H1 (cell line): ENCODE measurements around the gene ARHGAP6. TPM values are rescaled to one million over a fixed set of nuclear protein-coding genes. Genes with fewer than 3 reads are reported as not detected.

Experiments
- CTCF ChIA-PET: fragments of 300-600 bp; sonication (Branson Sonifier 250); formaldehyde crosslinking; loops from one replicate; lab custom pipeline; 2021; ENCODE audit not compliant: partially characterized antibody; lab: Charles Lee
- POLR2A ChIA-PET: fragments of 300-600 bp; sonication (Branson Sonifier 250); formaldehyde crosslinking; loops from one replicate; lab custom pipeline; 2021; ENCODE audit warnings: inconsistent platforms; ENCODE audit not compliant: partially characterized antibody; lab: Charles Lee
- DNase-seq, 2 experiments: peaks; one replicate each; pipeline versions ENCODE4 v3.0.0 to v3.0.0-alpha.2; 2010 to 2022; ENCODE audit warnings: low spot score in 2 of 2, low read depth in 1 of 2, mixed read lengths in 1 of 2
- FAIRE-seq: peaks from 2 replicates; lab custom pipeline; 2011; peaks lifted over from hg19 to GRCh38; lab: Jason Lieb, UNC
- H2AFZ ChIP-seq: 2 replicates; pipeline ENCODE4 v1.8.1; 2012; ENCODE audit warnings: low read length, inconsistent platforms
- H2AK5ac ChIP-seq: 2 replicates; pipeline ENCODE4 v1.6.1; 2013; ENCODE audit warnings: low read depth, low read length
- H2BK120ac ChIP-seq: replicated peaks from 2 replicates; pipeline ENCODE3; 2013; ENCODE audit warnings: low read depth, low read length, inconsistent platforms
- H2BK12ac ChIP-seq: 2 replicates; pipeline ENCODE4 v1.6.1; 2013; ENCODE audit warnings: low read depth, low read length
- H2BK15ac ChIP-seq: 2 replicates; pipeline ENCODE4 v1.6.1; 2013; ENCODE audit warnings: low read length
- H2BK20ac ChIP-seq: 2 replicates; pipeline ENCODE4 v1.6.1; 2013; ENCODE audit warnings: low read length
- H2BK5ac ChIP-seq: 2 replicates; pipeline ENCODE4 v1.6.1; 2013; ENCODE audit warnings: low read depth, low read length
- H3K14ac ChIP-seq: 2 replicates; pipeline ENCODE4 v1.6.1; 2013; ENCODE audit warnings: inconsistent platforms; ENCODE audit not compliant: insufficient read length
- H3K18ac ChIP-seq: 2 replicates; pipeline ENCODE4 v1.6.1; 2013; ENCODE audit warnings: low read length; ENCODE audit errors: extremely low read depth
- H3K23ac ChIP-seq: 2 replicates; pipeline ENCODE4 v1.6.1; 2013; ENCODE audit warnings: inconsistent platforms; ENCODE audit not compliant: insufficient read length
- H3K23me2 ChIP-seq: 2 replicates; pipeline ENCODE4 v1.6.1; 2013; ENCODE audit warnings: low read depth, low read length
- H3K27ac ChIP-seq: 2 replicates; pipeline ENCODE4 v1.6.1; 2011; ENCODE audit warnings: low read depth, low read length, inconsistent platforms
- H3K27me3 ChIP-seq, 4 experiments: replicated peaks in 1 of 4; 1 replicate in 1 of 4; 2 replicates in 3 of 4; pipeline versions ENCODE4 v1.6.1 to v1.8.1; 2011 to 2013; ENCODE audit warnings: low read length in 3 of 4, mild to moderate bottlenecking in 3 of 4, inconsistent platforms in 2 of 4, mixed read lengths in 2 of 4, moderate library complexity in 1 of 4; ENCODE audit not compliant: control insufficient read depth in 3 of 4, insufficient read depth in 3 of 4; ENCODE audit errors: extremely low read depth in 1 of 4
- H3K36me3 ChIP-seq, 4 experiments: 2 replicates each; pipeline versions ENCODE4 v1.6.1 to v1.8.1; 2011 to 2013; ENCODE audit warnings: mild to moderate bottlenecking in 4 of 4, low read length in 3 of 4, moderate library complexity in 2 of 4, control low read depth in 1 of 4, inconsistent platforms in 1 of 4; ENCODE audit not compliant: insufficient read depth in 4 of 4, control insufficient read depth in 2 of 4
- H3K4ac ChIP-seq: replicated peaks from 2 replicates; pipeline ENCODE3; 2013; ENCODE audit warnings: low read length, low read depth, mixed read lengths, inconsistent platforms; ENCODE audit not compliant: insufficient read length
- H3K4me1 ChIP-seq, 4 experiments: replicated peaks in 1 of 4; 1 replicate in 1 of 4; 2 replicates in 3 of 4; pipeline versions ENCODE4 v1.6.1 to v1.8.1; 2011 to 2013; ENCODE audit warnings: low read length in 3 of 4, inconsistent platforms in 2 of 4, mixed read lengths in 1 of 4; ENCODE audit not compliant: insufficient read depth in 4 of 4, control insufficient read depth in 3 of 4
- H3K4me2 ChIP-seq, 2 experiments: 2 replicates each; pipeline versions ENCODE4 v1.6.1 to v1.8.1; 2011 to 2013; ENCODE audit warnings: low read depth in 2 of 2, low read length in 2 of 2, control low read depth in 1 of 2, inconsistent platforms in 1 of 2, mild to moderate bottlenecking in 1 of 2; ENCODE audit not compliant: insufficient read depth in 1 of 2
- H3K4me3 ChIP-seq, 4 experiments: fragments of 200-600, 300-600 bp in 1 of 4; sonication (generic), shearing (Covaris generic), sonication (Bioruptor Twin) in 1 of 4; 2 replicates each; pipeline versions ENCODE4 v1.5.1 to v1.8.1; 2011 to 2016; ENCODE audit warnings: low read length in 4 of 4, low read depth in 3 of 4, control low read depth in 2 of 4, inconsistent platforms in 2 of 4, mild to moderate bottlenecking in 2 of 4, mixed read lengths in 1 of 4, moderate library complexity in 1 of 4; ENCODE audit not compliant: insufficient read depth in 2 of 4; ENCODE audit errors: extremely low read depth in 1 of 4
- H3K56ac ChIP-seq: replicated peaks from 2 replicates; pipeline ENCODE3; 2013; ENCODE audit warnings: low read depth, mild to moderate bottlenecking, mixed read lengths, low read length, inconsistent platforms; ENCODE audit not compliant: insufficient read length
- H3K79me1 ChIP-seq: 2 replicates; pipeline ENCODE4 v1.6.1; 2013; ENCODE audit warnings: low read depth, low read length, control low read depth
- H3K79me2 ChIP-seq, 2 experiments: 2 replicates each; pipeline versions ENCODE4 v1.6.1 to v1.8.1; 2012 to 2013; ENCODE audit warnings: low read length in 2 of 2, mild to moderate bottlenecking in 2 of 2, inconsistent platforms in 1 of 2; ENCODE audit not compliant: insufficient read depth in 2 of 2, control insufficient read depth in 1 of 2
- H3K9ac ChIP-seq, 4 experiments: replicated peaks in 1 of 4; 1 replicate in 1 of 4; 2 replicates in 3 of 4; pipeline versions ENCODE4 v1.6.1 to v1.8.1; 2011 to 2013; ENCODE audit warnings: low read depth in 3 of 4, low read length in 3 of 4, control low read depth in 2 of 4, mild to moderate bottlenecking in 2 of 4, moderate library complexity in 2 of 4, inconsistent platforms in 1 of 4; ENCODE audit errors: extremely low read depth in 1 of 4
- H3K9me3 ChIP-seq, 2 experiments: 2 replicates each; pipeline versions ENCODE4 v1.6.1 to v1.8.1; 2012 to 2013; ENCODE audit warnings: mild to moderate bottlenecking in 2 of 2, moderate library complexity in 2 of 2, control low read depth in 1 of 2, inconsistent platforms in 1 of 2, low read depth in 1 of 2, low read length in 1 of 2, mixed read lengths in 1 of 2; ENCODE audit not compliant: insufficient read depth in 2 of 2
- H4K20me1 ChIP-seq, 2 experiments: replicated peaks in 1 of 2; 2 replicates each; pipeline versions ENCODE3 to v1.8.1; 2011 to 2013; ENCODE audit warnings: inconsistent platforms in 2 of 2, low read length in 2 of 2, mild to moderate bottlenecking in 1 of 2; ENCODE audit not compliant: insufficient read depth in 2 of 2, control insufficient read depth in 1 of 2
- H4K5ac ChIP-seq: 2 replicates; pipeline ENCODE4 v1.6.1; 2013; ENCODE audit warnings: low read length, low read depth, mixed read lengths, inconsistent platforms; ENCODE audit not compliant: insufficient read length
- H4K8ac ChIP-seq: 2 replicates; pipeline ENCODE4 v1.8.0; 2013; ENCODE audit warnings: mild to moderate bottlenecking, moderate library complexity, low read length, inconsistent platforms; ENCODE audit not compliant: insufficient read depth; ENCODE audit errors: extremely low read depth
- H4K91ac ChIP-seq: replicated peaks from 2 replicates; pipeline ENCODE3; 2013; ENCODE audit warnings: low read length, mixed read lengths, inconsistent platforms; ENCODE audit not compliant: insufficient read length
- CHD2 ChIP-seq: IDR thresholded peaks from 2 replicates; pipeline ENCODE4 v1.6.1; 2012; ENCODE audit warnings: low read length, improper control_type of control experiment
- CTBP2 ChIP-seq: IDR thresholded peaks from 2 replicates; pipeline ENCODE4 v1.7.0; 2011; ENCODE audit warnings: borderline replicate concordance, mild to moderate bottlenecking, moderate library complexity, mixed read lengths, low read length; ENCODE audit not compliant: insufficient read depth, insufficient read length
- GTF2F1 ChIP-seq: IDR thresholded peaks from 2 replicates; pipeline ENCODE4 v1.6.1; 2012; ENCODE audit warnings: low read depth, low read length, improper control_type of control experiment, borderline replicate concordance
- JUN ChIP-seq: IDR thresholded peaks from 2 replicates; pipeline ENCODE4 v1.6.1; 2011; ENCODE audit warnings: low read depth, mild to moderate bottlenecking, improper control_type of control experiment, low read length
- KDM1A ChIP-seq: fragments of 200-600, 300-600 bp; sonication (generic); IDR thresholded peaks from 2 replicates; pipeline ENCODE4 v1.7.1; 2016; ENCODE audit warnings: mild to moderate bottlenecking, low read length, borderline replicate concordance
- KDM5A ChIP-seq: fragments of 200-600 bp; IDR thresholded peaks from 2 replicates; pipeline ENCODE4 v1.7.1; 2012; ENCODE audit warnings: mild to moderate bottlenecking, low read length, inconsistent platforms, mixed read lengths
- POU5F1 ChIP-seq: IDR thresholded peaks from 2 replicates; pipeline ENCODE4 v1.6.1; 2011; ENCODE audit warnings: low read depth, mild to moderate bottlenecking, low read length, moderate library complexity
- RAD21 ChIP-seq, 2 experiments: IDR thresholded peaks in 1 of 2; conservative IDR thresholded peaks in 1 of 2; 2 replicates each; pipeline ENCODE4 v1.6.1; 2011; ENCODE audit warnings: low read depth in 2 of 2, low read length in 2 of 2, improper control_type of control experiment in 1 of 2, inconsistent platforms in 1 of 2, mild to moderate bottlenecking in 1 of 2, moderate library complexity in 1 of 2
- WGBS, 2 experiments: shearing (Covaris generic) in 1 of 2; methylation state at CpG; one replicate each; pipeline versions ENCODE4 v1.1.6 to v1.1.7; 2013 to 2015; ENCODE audit warnings: low lambda C conversion rate in 2 of 2, mixed read lengths in 2 of 2, inconsistent platforms in 1 of 2, low coverage in 1 of 2, missing lambda C conversion rate in 1 of 2; ENCODE audit not compliant: insufficient replicate concordance in 2 of 2, insufficient coverage in 1 of 2, insufficient read length in 1 of 2; ENCODE audit errors: extremely low coverage in 1 of 2, missing lambda C conversion rate in 1 of 2; 5-methylcytosine and 5-hydroxymethylcytosine counted together
- polyA plus RNA-seq, 7 experiments: library from polyadenylated mRNA; depleted of rRNA in 3 of 7; stranded (reverse) in 5 of 7; unstranded in 2 of 7; fragments of >200 nt in 5 of 7; fragments of 200-250 nt in 2 of 7; gene quantifications; 1 replicate in 5 of 7; 2 replicates in 1 of 7; 4 replicates in 1 of 7; pipeline versions ENCODE4 v1.2.1 to v1.2.3, GENCODE V29; 2011 to 2013; ENCODE audit warnings: missing spikeins in 2 of 7, mixed read lengths in 2 of 7
- total RNA-seq: library from RNA; stranded (reverse); fragmentation: NEBNext Ultra II Directional; extraction: Animal tissue kit (Norgen Biotek cat#: 25700); gene quantifications from 2 replicates; pipeline ENCODE4 v1.2.1, GENCODE V29; 2021
- TF ChIP-seq, protein P1 (sequence below), 3 experiments: IDR thresholded peaks; 1 replicate in 2 of 3; 2 replicates in 1 of 3; pipeline versions ENCODE4 v1.5.1 to v1.6.1; 2011; ENCODE audit warnings: low read length in 3 of 3, mild to moderate bottlenecking in 3 of 3, inconsistent platforms in 2 of 3, low read depth in 1 of 3, moderate library complexity in 1 of 3; ENCODE audit not compliant: insufficient read depth in 1 of 3; ENCODE audit errors: control extremely low read depth in 1 of 3

ARHGAP6 gene
- total and polyA plus RNA-seq, 2 of the 8 experiments (the other 6 are each of a cell fraction or from before 2014, with no cell fraction given): 0.35 to 0.82 TPM

DNA sequence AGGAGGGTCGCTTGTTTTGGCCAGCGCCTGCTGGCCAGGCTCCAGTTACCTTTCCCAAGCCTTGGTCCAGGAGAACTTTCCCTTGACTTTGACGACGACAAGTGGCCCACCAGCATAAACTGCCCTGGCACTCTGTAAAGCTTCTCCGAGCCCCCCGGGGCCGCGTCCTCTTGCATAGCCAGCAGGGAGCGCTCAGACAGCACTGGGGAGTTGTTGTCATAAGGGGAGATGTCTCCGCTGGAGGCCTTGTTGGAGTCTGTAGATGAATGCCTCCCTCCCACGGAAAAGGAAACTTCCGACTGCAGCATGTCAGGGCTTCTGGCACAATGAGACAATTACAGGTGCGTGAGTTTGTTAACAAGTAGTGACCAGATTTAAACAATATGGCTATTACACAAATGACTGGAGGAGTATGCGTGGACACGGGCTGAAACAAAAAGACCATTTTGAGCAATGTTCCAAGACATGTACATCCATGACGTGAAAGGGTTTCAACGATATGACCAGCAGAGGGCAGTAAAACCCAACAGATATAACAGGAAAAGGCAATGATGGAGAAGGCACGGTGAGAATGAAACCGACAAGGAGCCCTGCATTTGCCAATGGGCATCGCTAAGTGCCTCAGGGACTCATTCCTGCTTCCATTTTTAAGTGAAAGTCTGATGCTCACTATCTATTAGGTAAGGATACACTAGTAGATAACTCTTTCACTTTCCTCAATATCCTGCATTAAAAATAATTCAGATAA, 521.6 kb downstream of the ARHGAP6 start:
- H3K18ac ChIP-seq: no peak overlapping the region

More for the DNA sequence above, 521.6 kb downstream of the ARHGAP6 start:
- Histone ChIP-seq H3K36me3 (no peaks in the 10 kb centered on the region), H2BK120ac (no peak overlapping the region), H2BK12ac (no peak overlapping the region), H3K23me2 (no peaks in the 10 kb centered on the region), H2AK5ac (no peak overlapping the region), H4K8ac (no peak overlapping the region), H3K4me2 (peak overlapping the region in 1 of 2 experiments; percentile 28; a peak in 1 of 4 replicates), H2BK20ac (no peak overlapping the region), H3K56ac (no peak overlapping the region), H2BK5ac (no peak overlapping the region), H3K14ac (no peak overlapping the region), H3K4ac (no peak overlapping the region), H3K9me3 (no peaks in the 10 kb centered on the region), H4K20me1 (no peaks in the 10 kb centered on the region), H3K9ac (no peak overlapping the region), H3K79me2 (no peaks in the 10 kb centered on the region), H3K27ac (no peak overlapping the region), H4K5ac (no peak overlapping the region), H3K4me1 (no peaks in the 10 kb centered on the region; a peak in 3 of 7 replicates), H3K27me3 (no peaks in the 10 kb centered on the region), H3K79me1 (no peaks in the 10 kb centered on the region), H2BK15ac (no peak overlapping the region), H3K4me3 (no peak overlapping the region), H2AFZ (no peak overlapping the region), H3K23ac (no peak overlapping the region)
- ChIA-PET CTCF (interaction anchor here (0.6 to 1.9 kb wide), 6 partner anchors 8 to 953 kb away, joined by 3 to 6 read pairs (median 4); no protein-coding TSS in a partner anchor), POLR2A (no interaction called here)
- WGBS, 2 experiments: 52% methylated on average over 19 of the region's 20 CpGs; no CpG with 5 or more reads in 1 of the 2 experiments
- peak; percentile 95 for FAIRE-seq
- peak in 1 of 2 experiments; percentile 51 for DNase-seq
- no peak for TF ChIP-seq POU5F1
- peak; percentile 26; the same call in 1 of the 2 replicates for TF ChIP-seq KDM5A
- TF ChIP-seq JUN: no peak
- TF ChIP-seq CTBP2: no peak
- TF ChIP-seq, protein P1, sequence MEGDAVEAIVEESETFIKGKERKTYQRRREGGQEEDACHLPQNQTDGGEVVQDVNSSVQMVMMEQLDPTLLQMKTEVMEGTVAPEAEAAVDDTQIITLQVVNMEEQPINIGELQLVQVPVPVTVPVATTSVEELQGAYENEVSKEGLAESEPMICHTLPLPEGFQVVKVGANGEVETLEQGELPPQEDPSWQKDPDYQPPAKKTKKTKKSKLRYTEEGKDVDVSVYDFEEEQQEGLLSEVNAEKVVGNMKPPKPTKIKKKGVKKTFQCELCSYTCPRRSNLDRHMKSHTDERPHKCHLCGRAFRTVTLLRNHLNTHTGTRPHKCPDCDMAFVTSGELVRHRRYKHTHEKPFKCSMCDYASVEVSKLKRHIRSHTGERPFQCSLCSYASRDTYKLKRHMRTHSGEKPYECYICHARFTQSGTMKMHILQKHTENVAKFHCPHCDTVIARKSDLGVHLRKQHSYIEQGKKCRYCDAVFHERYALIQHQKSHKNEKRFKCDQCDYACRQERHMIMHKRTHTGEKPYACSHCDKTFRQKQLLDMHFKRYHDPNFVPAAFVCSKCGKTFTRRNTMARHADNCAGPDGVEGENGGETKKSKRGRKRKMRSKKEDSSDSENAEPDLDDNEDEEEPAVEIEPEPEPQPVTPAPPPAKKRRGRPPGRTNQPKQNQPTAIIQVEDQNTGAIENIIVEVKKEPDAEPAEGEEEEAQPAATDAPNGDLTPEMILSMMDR (IDR thresholded peaks at IDR 0.05; ENCODE audit: control extremely low read depth in 1 of 3, insufficient read depth in 1 of 3, low read depth in 1 of 3, low read length in 3 of 3): peak in 2 of 3 experiments; percentile 55 to 58; a peak in 3 of 4 replicates
- TF ChIP-seq GTF2F1: no peak
- no peak for TF ChIP-seq KDM1A
- no peak for TF ChIP-seq CHD2
- TF ChIP-seq RAD21 (IDR thresholded peaks at IDR 0.05 in 1 of 2, conservative IDR thresholded peaks at IDR 0.05 in 1 of 2; ENCODE audit: low read depth in 2 of 2, low read length in 2 of 2): peak; percentile 76 to 78
- TF ChIP-seq, all 59 proteins: peak for 3
- H4K91ac ChIP-seq: no peak overlapping the region
